ENCODE results near the gene SPATA46. TPM values are rescaled to one million over a fixed set of nuclear protein-coding genes. Genes with fewer than 3 reads are reported as not detected.

Gene SPATA46
- total and polyA plus RNA-seq, 2 donors from 2014 or later, result not detected

DNA sequence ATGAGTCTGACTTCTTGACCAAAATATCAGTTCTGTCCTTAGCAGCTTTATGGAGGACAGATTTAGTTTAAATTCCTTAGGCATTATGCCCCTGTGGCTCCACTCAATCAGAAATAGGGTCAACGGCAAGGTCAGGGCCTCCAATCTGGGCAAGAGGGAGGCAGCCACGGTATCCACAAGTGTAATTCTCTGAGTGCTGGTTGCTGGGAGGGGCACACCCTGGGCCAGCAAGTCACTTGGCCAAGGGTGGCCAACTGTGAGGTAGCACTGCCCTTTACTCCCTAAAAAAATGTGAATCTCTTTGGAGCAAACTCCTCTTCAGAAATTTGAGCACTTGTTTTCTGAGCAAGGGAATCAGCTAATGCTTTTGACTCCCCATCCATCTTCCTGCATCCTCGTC lies 12.8 kb downstream of the SPATA46 start:
- no peak for FAIRE-seq
- no peak for TF ChIP-seq CTCF (IDR thresholded peaks at IDR 0.05; ENCODE audit: borderline replicate concordance, extremely low read depth, insufficient read depth)
- Histone ChIP-seq H3K27me3 (ENCODE audit: control insufficient read depth, insufficient read depth, low read length) (no peaks in the 10 kb centered on the region), H3K27ac (ENCODE audit: low read depth in 2 of 2, low read length in 2 of 2) (no peak overlapping the region), H3K4me1 (ENCODE audit: control insufficient read depth in 2 of 3, insufficient read depth in 2 of 3, low read depth in 1 of 3, low read length in 3 of 3) (peaks cover 0 to 4% (median 0%) of the 10 kb centered on the region in 3 donors), H3K9me3 (ENCODE audit: control insufficient read depth in 2 of 3, insufficient read depth in 1 of 3, low read length in 3 of 3) (no peaks in the 10 kb centered on the region), H3K36me3 (ENCODE audit: control insufficient read depth in 2 of 3, insufficient read depth in 3 of 3, low read length in 3 of 3) (peaks cover 0 to 3% (median 2%) of the 10 kb centered on the region in 3 donors), H3K9ac (ENCODE audit: low read length in 3 of 3) (no peak overlapping the region), H3K4me3 (ENCODE audit: low read length in 3 of 3) (no peak overlapping the region)
- DNase-seq, result no peak
- intact Hi-C loops (cut with DNase I), result no loop called here

DNA sequence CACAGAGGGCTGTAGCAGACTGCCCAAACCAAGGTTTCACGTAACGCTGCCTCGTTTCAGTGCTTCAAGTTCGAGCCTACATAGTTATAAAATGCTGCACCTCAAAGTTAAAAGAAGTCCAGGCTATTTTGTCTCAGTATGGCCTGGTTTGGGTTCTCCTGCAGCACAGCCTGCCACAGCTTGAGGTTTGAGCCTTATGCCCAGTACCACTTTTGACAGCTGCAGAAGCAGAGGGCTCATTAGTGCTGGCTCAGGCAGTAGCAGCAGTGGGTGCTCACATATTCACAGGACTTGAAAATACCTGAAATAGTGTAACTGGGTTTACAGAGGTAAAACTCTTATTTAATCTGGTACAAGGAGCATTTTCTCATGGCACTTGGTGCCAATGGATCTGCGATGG lies 15.3 kb downstream of the SPATA46 start:
- Histone ChIP-seq H3K27me3 (ENCODE audit: control insufficient read depth, insufficient read depth, low read length) (no peaks in the 10 kb centered on the region), H3K9me3 (ENCODE audit: control insufficient read depth in 2 of 3, insufficient read depth in 1 of 3, low read length in 3 of 3) (no peaks in the 10 kb centered on the region), H3K4me3 (ENCODE audit: low read length in 3 of 3) (no peak overlapping the region), H3K4me1 (ENCODE audit: control insufficient read depth in 2 of 3, insufficient read depth in 2 of 3, low read depth in 1 of 3, low read length in 3 of 3) (peaks cover 0 to 4% (median 0%) of the 10 kb centered on the region in 3 donors), H3K36me3 (ENCODE audit: control insufficient read depth in 2 of 3, insufficient read depth in 3 of 3, low read length in 3 of 3) (peaks cover 0 to 3% (median 2%) of the 10 kb centered on the region in 3 donors), H3K27ac (ENCODE audit: low read depth in 2 of 2, low read length in 2 of 2) (no peak overlapping the region), H3K9ac (ENCODE audit: low read length in 3 of 3) (no peak overlapping the region)
- no peak for TF ChIP-seq CTCF (IDR thresholded peaks at IDR 0.05; ENCODE audit: borderline replicate concordance, extremely low read depth, insufficient read depth)
- intact Hi-C loops (cut with DNase I), result no loop called here
- FAIRE-seq (no peak), DNase-seq (no peak)

DNA sequence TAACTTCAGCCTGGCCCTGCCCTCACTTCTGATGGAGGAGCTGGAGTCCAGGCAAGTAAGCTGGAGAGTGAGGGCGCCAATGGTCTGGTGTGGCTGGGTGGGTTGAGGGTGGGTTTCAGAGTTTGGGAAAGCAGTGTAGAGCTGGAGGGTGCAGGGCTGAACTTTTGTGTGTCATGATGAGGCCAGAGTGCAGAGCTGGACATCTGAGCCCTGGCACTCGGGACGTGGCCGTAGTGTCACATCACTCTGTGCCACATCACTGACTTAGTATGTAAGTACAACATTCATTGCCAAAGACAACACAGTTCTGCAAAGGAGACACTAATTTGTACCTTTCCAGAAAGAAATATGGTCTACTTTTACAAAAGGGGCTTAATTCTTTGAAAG lies 15.8 kb downstream of the SPATA46 start:
- Histone ChIP-seq H3K9ac (ENCODE audit: low read length in 3 of 3) (no peak overlapping the region), H3K4me1 (ENCODE audit: control insufficient read depth in 2 of 3, insufficient read depth in 2 of 3, low read depth in 1 of 3, low read length in 3 of 3) (peaks cover 0 to 4% (median 0%) of the 10 kb centered on the region in 3 donors), H3K9me3 (ENCODE audit: control insufficient read depth in 2 of 3, insufficient read depth in 1 of 3, low read length in 3 of 3) (no peaks in the 10 kb centered on the region), H3K36me3 (ENCODE audit: control insufficient read depth in 2 of 3, insufficient read depth in 3 of 3, low read length in 3 of 3) (peaks cover 0 to 3% (median 2%) of the 10 kb centered on the region in 3 donors), H3K4me3 (ENCODE audit: low read length in 3 of 3) (no peak overlapping the region), H3K27ac (ENCODE audit: low read depth in 2 of 2, low read length in 2 of 2) (no peak overlapping the region), H3K27me3 (ENCODE audit: control insufficient read depth, insufficient read depth, low read length) (no peaks in the 10 kb centered on the region)
- DNase-seq (no peak), FAIRE-seq (no peak)
- no peak for TF ChIP-seq CTCF (IDR thresholded peaks at IDR 0.05; ENCODE audit: borderline replicate concordance, extremely low read depth, insufficient read depth)
- intact Hi-C loops (cut with DNase I), result no loop called here
